GM19395 (cell line): ENCODE results near the gene DNAJB12.
"Not testable (repeated sequence)": the region's sequence is repeated elsewhere in the genome, so short reads cannot be mapped to it uniquely, and the experiment has no call there.

Experiments
- ATAC-seq: cut with Tn5 transposase; IDR thresholded peaks from one replicate; pipeline ENCODE4 v1.9.1; 2021; ENCODE audit warnings: mild to moderate bottlenecking, moderate library complexity; ENCODE audit not compliant: unreplicated experiment

Gene DNAJB12

GRCh38 chr10:72354356-72355213 is at the start of gene DNAJB12:
TSS of gene DNAJB12 (minus strand) at chr10:72354919. CDS start at chr10:72354897, 22 bp downstream.
- ATAC-seq, result peak; percentile 74

GRCh38 chr10:72395581-72395980 is 40.9 kb upstream of the DNAJB12 start:
- ATAC-seq, result not testable (repeated sequence)

GRCh38 chr10:72392571-72392970 is 37.9 kb upstream of the DNAJB12 start:
- ATAC-seq, result no peak

- no peak for ATAC-seq
These were observed 36.0 kb upstream of the DNAJB12 start for GRCh38 chr10:72390764-72391163.

GRCh38 chr10:72389716-72390115 is 35.0 kb upstream of the DNAJB12 start:
- ATAC-seq, result no peak

GRCh38 chr10:72389014-72389413 is 34.3 kb upstream of the DNAJB12 start:
- ATAC-seq, result no peak

GRCh38 chr10:72388062-72388461 is 33.3 kb upstream of the DNAJB12 start:
- no peak for ATAC-seq

GRCh38 chr10:72386916-72387586 is 32.3 kb upstream of the DNAJB12 start:
- ATAC-seq, result no peak

- no peak for ATAC-seq
These were observed 31.0 kb upstream of the DNAJB12 start for GRCh38 chr10:72385724-72386123.

GRCh38 chr10:72384982-72385381 is 30.3 kb upstream of the DNAJB12 start:
- ATAC-seq, result not testable (repeated sequence)

- no peak for ATAC-seq
These were observed 25.1 kb upstream of the DNAJB12 start for GRCh38 chr10:72379776-72380175.

- no peak for ATAC-seq
These were observed 24.3 kb upstream of the DNAJB12 start for GRCh38 chr10:72379062-72379461.

GRCh38 chr10:72375585-72375984 is 20.9 kb upstream of the DNAJB12 start:
- no peak for ATAC-seq

- no peak for ATAC-seq
These were observed 20.5 kb upstream of the DNAJB12 start for GRCh38 chr10:72375173-72375572.

GRCh38 chr10:72370201-72370722 is 15.5 kb upstream of the DNAJB12 start:
- no peak for ATAC-seq

- no peak for ATAC-seq
These were observed 12.7 kb upstream of the DNAJB12 start for GRCh38 chr10:72367301-72367960.

- ATAC-seq, result no peak
These were observed 10.6 kb upstream of the DNAJB12 start for GRCh38 chr10:72365106-72365895.

GRCh38 chr10:72364239-72364777 is 9.6 kb upstream of the DNAJB12 start:
- peak; percentile 90 for ATAC-seq

GRCh38 chr10:72356987-72357386 is 2.3 kb upstream of the DNAJB12 start:
- no peak for ATAC-seq

GRCh38 chr10:72356115-72356514 is 1.4 kb upstream of the DNAJB12 start:
- ATAC-seq, result no peak
